Thoracic aorta (tissue), 2 donors: ENCODE measurements around the gene TRPV2. TPM values are rescaled to one million over a fixed set of nuclear protein-coding genes. Genes with fewer than 3 reads are reported as not detected.

Experiments used
- ATAC-seq: fragments of 150-250 bp; one replicate; pipeline ENCODE4 v1.8.0; 2017; ENCODE audit warnings: low read depth; ENCODE audit not compliant: insufficient number of reproducible peaks, low FRiP score
- DNase-seq: peaks from one replicate; pipeline ENCODE4 v3.0.0-alpha.2; 2020; ENCODE audit warnings: low spot score
- H3K27ac ChIP-seq, 2 donors: fragments of 200-600 bp; sonication (generic); 1 replicate in 1 of 2; 2 replicates in 1 of 2; pipeline ENCODE4 v1.5.1; 2016; ENCODE audit warnings: mild to moderate bottlenecking in 2 of 2, moderate library complexity in 2 of 2
- H3K27me3 ChIP-seq: fragments of 200-600 bp; sonication (generic); replicated peaks from 2 replicates; pipeline ENCODE4 v1.6.0; 2016; ENCODE audit warnings: mild to moderate bottlenecking; ENCODE audit not compliant: insufficient read depth
- H3K36me3 ChIP-seq: fragments of 200-600 bp; sonication (generic); one replicate; pipeline ENCODE4 v1.5.1; 2016
- H3K4me1 ChIP-seq, 2 donors: fragments of 200-600 bp; sonication (generic); 1 replicate in 1 of 2; 2 replicates in 1 of 2; pipeline versions ENCODE4 v1.5.1 to v1.6.0; 2016; ENCODE audit warnings: low read depth in 2 of 2, mild to moderate bottlenecking in 1 of 2; ENCODE audit not compliant: control insufficient read depth in 1 of 2
- H3K4me3 ChIP-seq: fragments of 200-600 bp; sonication (generic); 2 replicates; pipeline ENCODE4 v1.5.1; 2016; ENCODE audit warnings: mild to moderate bottlenecking
- H3K9me3 ChIP-seq: fragments of 200-600 bp; sonication (generic); 2 replicates; pipeline ENCODE4 v1.5.1; 2016
- CTCF ChIP-seq: fragments of 200-600 bp; sonication (generic); IDR thresholded peaks from one replicate; pipeline ENCODE4 v1.5.1; 2019; ENCODE audit warnings: antibody characterized with exemption
- total RNA-seq, 2 donors: library from RNA; depleted of rRNA; stranded (reverse); fragments of >200 nt; gene quantifications; one replicate each; pipeline versions ENCODE4 v1.1.0 to v1.2.3, GENCODE V29; 2016

The TRPV2 gene
- total RNA-seq, 2 donors from 2014 or later, result 18.5 to 28.6 TPM

DNA sequence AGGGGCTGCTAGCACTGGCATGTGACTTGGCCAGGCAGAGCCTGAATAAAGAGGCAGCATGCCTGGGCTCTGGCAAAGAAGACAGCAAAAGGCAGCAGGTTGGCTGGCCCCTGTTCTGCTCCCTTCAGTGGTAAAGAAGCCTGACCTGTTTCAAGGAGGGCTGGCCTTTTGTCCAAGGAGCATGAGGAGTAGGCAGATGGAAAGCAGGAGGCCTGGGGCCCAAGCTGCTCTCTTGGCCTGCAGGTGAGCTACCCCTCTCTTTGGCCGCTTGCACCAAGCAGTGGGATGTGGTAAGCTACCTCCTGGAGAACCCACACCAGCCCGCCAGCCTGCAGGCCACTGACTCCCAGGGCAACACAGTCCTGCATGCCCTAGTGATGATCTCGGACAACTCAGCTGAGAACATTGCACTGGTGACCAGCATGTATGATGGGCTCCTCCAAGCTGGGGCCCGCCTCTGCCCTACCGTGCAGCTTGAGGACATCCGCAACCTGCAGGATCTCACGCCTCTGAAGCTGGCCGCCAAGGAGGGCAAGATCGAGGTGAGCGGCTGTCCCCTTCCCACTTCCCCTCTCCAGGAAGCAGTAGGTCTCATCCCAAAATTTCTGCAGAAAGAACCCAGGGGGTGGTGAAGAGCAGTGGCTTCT lies 8.0 kb downstream of the TRPV2 start:
- Histone ChIP-seq H3K27me3 (no peaks in the 10 kb centered on the region), H3K4me3 (no peak overlapping the region), H3K9me3 (no peaks in the 10 kb centered on the region), H3K27ac (no peak overlapping the region), H3K4me1 (peaks cover 14 to 25% of the 10 kb centered on the region in 2 donors), H3K36me3 (peaks cover 2% of the 10 kb centered on the region)
- no peak for DNase-seq
- TF ChIP-seq CTCF, result no peak
- ATAC-seq, result no peak

DNA sequence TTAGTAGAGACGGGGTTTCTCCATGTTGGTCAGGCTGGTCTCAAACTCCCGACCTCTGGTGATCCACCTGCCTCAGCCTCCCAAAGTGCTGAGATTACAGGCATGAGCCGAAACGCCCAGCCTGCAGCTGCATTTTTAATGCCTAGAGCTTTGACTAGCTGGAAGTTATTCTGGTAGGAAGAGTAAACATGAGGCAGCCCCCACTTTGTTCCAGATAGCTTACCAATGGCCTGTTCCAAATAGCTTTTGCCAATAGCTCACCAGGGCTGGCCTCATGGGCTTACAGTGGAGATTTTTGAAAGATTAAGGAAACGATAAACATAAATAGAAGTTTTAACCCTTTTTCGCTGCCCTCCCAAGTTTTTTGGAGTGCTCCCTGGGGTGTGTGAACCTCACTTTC lies 9.8 kb downstream of the TRPV2 start:
- no peak for DNase-seq

GRCh38 chr17:16425698-16426659 lies 10.6 kb downstream of the TRPV2 start:
- TF ChIP-seq CTCF, result no peak

More for the DNA sequence above, 9.8 kb downstream of the TRPV2 start:
- Histone ChIP-seq H3K27me3 (no peaks in the 10 kb centered on the region), H3K36me3 (peaks cover 2% of the 10 kb centered on the region), H3K4me1 (peaks cover 0 to 6% of the 10 kb centered on the region in 2 donors), H3K4me3 (no peak overlapping the region), H3K9me3 (no peaks in the 10 kb centered on the region), H3K27ac (no peak overlapping the region)
- no peak for TF ChIP-seq CTCF
- no peak for ATAC-seq

GRCh38 chr17:16427020-16427419 lies 11.6 kb downstream of the TRPV2 start:
- ATAC-seq (no peak), DNase-seq (no peak)
- peaks cover 2% of the 10 kb centered on the region for H3K36me3 ChIP-seq
- TF ChIP-seq CTCF, result no peak
- H3K4me3 ChIP-seq, result no peak overlapping the region
- no peak overlapping the region for H3K27ac ChIP-seq
- no peaks in the 10 kb centered on the region for H3K27me3 ChIP-seq
- no peaks in the 10 kb centered on the region for H3K4me1 ChIP-seq
- H3K9me3 ChIP-seq, result no peaks in the 10 kb centered on the region

More at GRCh38 chr17:16425698-16426659, 10.6 kb downstream of the TRPV2 start:
- no peak overlapping the region for H3K27ac ChIP-seq
- no peak overlapping the region for H3K4me3 ChIP-seq
- DNase-seq (no peak), ATAC-seq (no peak)
- no peaks in the 10 kb centered on the region for H3K27me3 ChIP-seq
- H3K4me1 ChIP-seq, result no peaks in the 10 kb centered on the region
- H3K9me3 ChIP-seq, result no peaks in the 10 kb centered on the region
- peaks cover 2% of the 10 kb centered on the region for H3K36me3 ChIP-seq
